ENCODE measurements around the gene SMG6.
A peak's percentile ranks its signal among the peaks of the same experiment; 100 is the strongest.
"Not testable (repeated sequence)": the region's sequence is repeated elsewhere in the genome, so short reads cannot be mapped to it uniquely, and the experiment has no call there.

SMG6 gene

DNA sequence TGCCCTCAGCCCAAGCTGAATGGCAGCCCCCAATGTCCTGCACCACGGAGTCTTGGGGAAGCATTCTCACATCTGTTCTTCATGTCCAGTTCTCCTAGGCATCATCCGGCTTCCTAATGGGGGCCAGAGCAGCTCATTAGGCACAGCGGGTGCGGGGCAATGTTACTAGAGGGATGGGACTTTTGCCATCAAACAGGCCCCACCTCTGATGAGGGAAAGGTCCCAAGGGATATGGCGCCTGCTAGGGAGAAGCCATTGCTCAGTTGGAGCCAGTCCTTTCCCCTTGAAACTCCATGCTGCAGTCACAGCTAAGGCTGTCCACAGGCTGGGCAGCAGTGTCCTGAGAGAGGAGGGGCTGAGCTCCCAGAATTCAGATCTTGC is 275.4 kb downstream of the SMG6 start:
- DNase-seq (ENCODE audit: low read depth in 2 of 2), result no peak

DNA sequence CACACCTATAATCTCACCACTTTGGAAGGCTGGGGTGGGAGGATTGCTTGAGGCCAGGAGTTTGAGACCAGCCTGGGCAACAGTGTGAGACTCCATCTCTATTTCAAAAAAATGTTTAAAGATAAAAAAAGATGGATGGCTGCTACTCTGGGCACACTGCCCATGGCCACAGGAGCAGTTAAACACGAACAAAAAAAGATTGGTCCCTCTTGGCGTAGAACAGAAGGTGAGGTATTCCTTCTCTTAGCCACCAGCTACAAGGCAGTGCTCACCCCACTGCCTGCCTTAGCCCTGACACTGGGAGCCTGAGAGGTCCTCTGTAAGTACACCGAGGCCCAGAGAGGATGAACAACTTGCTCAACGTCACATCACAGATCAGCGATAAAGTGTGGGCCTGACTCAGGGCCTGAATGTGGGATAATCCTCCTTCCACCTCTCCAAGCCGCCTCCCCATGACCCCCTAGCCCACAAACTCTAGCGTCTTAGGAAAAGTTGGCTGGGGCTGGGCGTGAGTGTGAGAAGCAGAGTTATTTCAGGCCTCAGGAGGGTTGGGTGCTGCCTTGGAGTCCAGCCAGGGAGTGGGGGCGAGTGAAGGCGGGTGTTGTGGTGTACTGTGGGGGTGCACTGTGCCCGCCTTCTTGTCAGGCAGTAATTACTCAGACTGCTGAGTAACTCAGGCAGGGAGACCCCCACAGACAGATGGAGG is 275.9 kb downstream of the SMG6 start:
- DNase-seq (ENCODE audit: low read depth in 2 of 2), result no peak

DNA sequence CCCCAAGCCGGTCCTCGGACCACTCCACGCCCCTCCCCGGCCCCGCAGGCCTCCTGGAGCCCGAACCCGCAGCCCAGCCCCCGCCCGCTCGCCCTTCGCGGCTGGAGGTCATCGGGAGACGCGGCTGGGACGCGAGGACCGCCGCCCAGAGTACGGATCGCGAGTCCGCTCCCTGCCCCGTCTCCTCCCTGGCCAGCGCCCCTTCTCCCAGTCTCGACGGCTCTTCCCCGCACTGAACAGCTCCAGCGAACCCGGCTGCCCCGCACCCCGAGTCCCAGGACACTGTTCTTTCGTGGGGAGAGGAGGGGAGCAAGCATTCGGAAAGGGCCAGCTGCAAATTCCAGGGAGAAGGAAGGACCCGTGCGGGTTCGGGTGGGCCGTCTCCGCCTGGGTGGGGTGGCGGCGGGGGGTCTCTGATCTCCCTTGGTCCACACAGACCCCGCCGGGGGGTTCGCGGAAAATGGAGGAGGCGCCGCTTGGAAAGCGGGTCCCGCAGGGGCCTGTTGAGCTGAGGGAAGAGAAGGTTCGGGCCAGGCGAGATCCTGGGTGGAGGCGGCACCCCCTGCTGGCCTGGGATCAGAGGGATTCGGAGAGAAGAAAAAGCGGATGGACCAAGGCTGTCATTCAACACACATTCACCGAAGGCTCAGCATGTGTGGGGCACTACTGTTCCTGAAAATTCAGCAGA is 277.8 kb downstream of the SMG6 start:
- no peak for DNase-seq (ENCODE audit: low read depth in 2 of 2)

DNA sequence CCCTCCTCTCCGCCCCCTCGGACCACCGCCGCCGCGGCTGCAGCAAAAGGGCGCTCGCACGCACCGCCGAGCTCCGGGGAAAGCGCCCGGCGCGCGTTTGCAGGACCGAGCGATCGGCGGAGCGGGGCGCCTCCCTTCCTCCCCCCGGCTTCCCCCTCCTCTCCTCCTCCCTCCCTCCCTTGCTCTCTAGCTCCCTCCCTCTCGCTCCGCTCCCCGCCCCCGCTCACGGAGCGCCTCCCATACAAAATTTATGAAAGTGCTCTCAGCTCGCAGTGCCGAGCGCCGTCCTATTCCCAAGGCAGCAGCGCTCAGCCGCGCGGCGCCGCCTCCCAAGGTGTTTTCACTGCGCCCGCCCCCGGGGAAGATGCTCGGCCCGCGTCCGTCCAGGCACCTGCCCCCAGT is 278.4 kb downstream of the SMG6 start, which contains the start of gene RTN4RL1:
Gene RTN4RL1 (minus strand): TSS at position 115 of the 402 bp plus-strand sequence. CDS start 469 bp downstream, outside the sequence.
- DNase-seq (ENCODE audit: low read depth in 2 of 2), result peak; percentile 42 to 53

DNA sequence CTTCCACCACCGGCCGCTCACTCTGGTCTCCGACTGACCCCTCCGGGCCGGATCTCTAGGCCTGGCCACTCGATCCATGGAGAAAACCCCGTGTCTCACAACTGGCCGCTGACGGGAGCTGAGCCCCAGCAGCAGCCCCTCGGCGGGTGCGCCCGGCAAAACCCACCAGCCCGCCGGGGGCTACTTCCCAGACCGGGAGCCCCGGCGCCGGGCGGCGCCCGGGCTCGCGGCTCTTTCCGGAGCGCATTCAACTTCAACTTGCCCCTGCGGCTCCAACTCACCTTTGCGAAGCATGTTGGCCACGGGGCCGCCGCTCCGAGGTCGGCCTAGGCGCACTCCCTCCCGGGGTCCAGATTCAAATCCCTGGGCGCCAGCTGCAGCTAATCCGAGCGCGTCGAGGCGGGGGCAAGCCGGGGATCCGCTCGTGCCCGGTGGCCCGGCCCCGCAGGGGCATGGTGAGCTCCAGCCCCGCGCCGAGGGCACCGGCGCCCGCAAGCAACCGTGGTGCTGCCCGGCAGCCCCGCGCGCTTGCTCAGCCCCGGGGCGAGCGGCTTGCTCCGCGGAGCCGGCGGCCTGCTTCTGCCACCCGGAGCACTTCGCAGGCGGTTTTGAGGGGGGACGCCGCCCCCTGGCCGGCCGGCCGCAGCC is 278.9 kb downstream of the SMG6 start:
- DNase-seq (ENCODE audit: low read depth in 2 of 2), result no peak

DNA sequence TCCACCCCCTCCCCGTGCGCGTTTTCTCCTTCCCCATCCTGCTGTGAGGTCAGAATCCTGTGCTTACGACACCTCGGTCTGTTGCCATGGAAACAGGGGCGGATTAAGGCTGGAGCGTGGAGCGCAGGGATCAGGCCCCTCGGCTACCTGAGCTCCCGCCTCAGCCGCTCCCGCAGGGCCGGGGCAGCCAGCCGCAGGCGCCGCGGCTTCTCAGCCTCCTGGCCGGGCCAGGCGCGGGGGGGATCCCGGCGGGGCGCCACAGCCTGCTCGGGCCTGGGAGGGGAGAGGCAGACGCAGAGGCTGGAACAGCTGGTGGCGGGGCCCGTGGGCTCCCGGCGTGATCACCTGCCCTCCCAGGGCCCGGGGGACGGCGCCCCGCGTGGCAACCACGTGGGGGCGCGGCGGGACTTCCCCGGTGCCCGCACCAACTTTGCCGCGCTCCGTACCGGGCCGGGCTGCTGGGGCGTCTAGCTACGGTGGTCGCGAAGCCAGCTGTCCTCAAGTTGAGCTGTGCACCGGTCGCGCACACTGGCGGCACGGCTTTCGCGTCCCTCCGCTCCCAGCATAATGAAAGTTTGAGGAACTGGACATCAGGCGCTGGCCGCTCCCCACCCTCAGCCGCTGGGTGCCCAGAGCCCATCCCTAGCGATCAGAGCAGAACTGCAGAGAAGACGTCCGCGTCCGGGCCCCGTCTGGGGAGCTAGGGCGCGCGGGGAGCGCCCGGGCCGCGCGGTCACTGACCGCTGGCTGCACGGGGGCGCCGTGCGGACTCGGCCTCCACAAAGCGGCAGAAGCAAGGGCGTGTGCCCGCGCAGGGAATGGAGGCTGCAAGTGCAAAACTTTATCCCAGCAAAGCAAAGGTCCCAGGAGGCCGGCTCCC is 279.7 kb downstream of the SMG6 start:
- no peak for DNase-seq (ENCODE audit: low read depth in 2 of 2)

DNA sequence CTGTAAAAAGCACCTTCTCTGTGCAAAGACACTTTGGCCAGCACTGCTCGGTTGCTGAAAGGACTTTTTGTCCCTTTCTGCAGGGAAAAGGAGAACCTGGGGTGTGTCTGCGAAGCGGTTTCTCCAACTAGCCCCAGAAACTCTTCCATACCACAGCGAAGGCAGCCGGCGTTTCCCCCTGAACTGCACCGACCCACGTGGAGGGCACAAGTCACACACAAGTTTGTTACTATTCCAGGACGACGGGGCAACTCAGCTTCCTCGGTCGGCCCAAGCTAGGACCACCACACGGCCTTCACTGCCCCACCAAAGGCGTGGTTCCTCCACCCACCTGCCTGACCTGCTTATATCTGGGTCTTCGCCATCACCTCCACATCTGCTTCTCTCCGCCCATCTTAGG is 280.3 kb downstream of the SMG6 start:
- no peak for DNase-seq (ENCODE audit: low read depth in 2 of 2)

DNA sequence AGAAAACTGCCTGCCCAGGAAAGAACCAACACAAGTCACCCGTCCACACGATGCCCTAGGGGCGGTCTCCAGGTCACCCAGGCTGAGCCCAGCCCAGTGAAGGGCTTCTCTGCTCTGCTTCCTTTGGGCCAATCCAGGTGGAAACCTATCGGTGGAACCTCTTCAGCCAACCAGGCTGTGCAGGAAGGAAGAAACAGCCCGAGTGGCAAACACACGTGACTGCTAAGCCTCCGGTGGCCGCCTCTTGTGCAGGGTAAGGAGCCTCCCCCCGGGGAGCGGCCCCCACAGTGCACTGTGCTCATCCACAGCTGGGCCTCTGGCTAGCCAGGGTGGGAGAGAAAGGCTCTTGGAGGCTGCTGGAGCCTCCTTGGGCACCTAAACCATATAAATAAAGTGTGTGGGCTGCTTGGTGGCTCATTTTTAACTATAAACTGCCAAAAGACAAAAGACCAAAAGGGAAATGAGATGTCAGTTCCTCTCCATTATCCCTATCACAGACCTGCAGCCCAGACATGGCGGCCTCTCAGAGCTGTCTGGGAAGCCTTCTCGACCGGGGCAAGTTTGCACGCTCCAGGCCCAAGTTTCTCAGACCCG is 280.8 kb downstream of the SMG6 start:
- no peak for DNase-seq (ENCODE audit: low read depth in 2 of 2)

DNA sequence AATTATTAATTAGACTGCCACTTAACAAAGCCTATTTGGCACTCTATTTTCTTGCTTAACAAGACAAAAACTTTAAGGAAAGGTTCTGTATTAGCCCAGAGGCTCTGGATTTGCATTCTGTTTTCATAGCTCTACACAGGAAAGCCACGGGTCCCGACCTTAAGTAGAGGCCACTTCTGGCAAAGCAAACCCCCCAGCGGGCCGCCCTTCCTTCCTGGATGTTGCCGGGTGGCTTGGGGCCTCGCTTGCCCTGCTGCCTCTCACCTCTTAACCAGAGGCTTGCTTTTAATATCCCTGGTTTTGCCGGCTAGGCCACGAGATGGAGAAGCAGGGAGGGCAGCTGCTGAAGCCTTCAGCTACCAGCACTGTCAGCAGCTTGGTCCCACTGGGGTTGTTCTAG is 282.9 kb downstream of the SMG6 start:
- no peak for DNase-seq (ENCODE audit: low read depth in 2 of 2)

DNA sequence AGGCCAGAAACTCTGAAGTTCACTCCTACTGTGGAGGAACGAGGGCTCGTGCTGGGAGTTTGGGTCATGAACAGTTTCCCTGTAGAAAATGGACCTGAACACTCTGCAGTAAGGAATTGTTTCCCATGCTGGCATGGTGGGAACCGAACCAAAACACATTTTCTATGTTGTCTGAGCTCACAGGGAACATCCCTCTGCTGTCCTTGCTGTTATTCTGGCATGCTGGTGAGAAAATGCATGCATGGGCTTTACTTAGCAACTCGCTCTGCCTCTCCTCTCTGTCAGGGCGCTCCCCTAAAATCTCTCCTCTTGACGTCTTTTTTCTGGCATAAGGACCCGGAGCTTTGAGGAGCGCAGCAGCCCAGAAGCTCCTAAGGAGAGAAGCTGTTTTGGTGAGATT is 283.9 kb downstream of the SMG6 start:
- no peak for DNase-seq (ENCODE audit: low read depth in 2 of 2)

DNA sequence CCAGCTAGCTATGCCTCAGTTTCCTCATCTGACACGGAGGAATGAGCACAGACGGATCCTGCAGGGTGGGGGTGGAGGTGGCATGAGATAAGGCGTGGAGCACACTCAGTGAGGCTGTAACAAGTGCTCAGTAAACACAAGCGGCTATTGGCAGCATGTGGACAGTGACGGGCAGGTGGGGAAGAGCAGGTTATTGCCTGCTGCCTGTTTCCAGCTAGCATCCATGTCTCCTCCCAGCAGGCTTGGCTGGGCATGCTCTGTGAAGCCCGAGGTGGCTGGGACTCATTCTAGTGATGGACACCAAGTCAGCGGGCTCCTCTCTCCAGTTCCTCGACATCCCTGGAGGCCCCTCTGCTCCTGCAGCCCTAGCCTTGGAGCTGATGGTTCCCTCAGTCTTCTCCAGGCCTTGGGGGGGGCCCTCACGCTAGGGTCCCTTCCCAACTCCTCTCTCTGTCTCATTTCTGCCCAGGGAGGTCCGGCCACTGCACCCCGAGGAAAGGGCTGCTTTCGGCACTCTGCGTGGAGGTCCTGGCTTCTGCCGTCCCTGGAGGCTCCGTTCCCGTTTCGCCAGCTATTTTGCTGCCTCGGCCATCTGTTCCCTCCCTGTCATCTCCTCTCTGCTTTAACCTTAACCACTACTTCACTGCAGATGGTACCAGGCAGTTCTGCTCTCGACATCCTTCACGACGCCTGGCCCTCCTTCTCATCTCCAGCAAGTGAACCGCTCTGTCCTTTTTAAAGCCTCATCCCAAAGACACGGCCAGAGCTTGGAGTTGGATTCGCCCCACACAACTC is 284.7 kb downstream of the SMG6 start:
- no peak for DNase-seq (ENCODE audit: low read depth in 2 of 2)

DNA sequence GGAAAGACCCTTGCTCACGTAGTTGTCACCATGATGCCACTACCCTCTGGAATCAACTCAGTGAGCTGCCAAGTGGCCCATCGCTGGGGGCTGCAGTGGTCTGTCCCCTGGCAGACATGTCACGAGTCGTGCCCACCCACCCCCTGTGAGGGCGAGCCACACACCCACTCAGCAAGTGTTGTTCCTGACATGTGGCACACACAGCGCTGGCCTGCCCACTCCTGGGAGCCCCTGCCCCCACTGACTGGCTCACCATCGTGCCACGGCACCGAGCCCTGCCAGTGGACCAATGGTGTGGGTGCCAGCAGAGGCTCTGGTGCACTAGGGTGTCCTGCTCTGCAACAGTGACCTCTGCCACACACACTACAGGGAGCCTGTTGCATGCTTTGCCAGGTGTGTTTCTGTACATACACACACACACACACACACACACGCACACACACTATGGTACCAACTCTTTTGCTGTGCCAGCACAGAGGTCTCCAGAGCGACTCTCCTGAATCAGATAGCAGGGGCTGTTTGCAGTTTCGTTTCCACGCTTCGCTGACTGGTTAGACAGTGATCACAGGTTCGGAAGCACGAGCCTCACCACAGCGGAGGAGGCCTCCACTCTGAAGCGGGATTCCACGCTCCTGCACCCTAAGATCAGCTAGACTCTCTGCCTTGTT is 286.2 kb downstream of the SMG6 start:
- no peak for DNase-seq (ENCODE audit: low read depth in 2 of 2)

DNA sequence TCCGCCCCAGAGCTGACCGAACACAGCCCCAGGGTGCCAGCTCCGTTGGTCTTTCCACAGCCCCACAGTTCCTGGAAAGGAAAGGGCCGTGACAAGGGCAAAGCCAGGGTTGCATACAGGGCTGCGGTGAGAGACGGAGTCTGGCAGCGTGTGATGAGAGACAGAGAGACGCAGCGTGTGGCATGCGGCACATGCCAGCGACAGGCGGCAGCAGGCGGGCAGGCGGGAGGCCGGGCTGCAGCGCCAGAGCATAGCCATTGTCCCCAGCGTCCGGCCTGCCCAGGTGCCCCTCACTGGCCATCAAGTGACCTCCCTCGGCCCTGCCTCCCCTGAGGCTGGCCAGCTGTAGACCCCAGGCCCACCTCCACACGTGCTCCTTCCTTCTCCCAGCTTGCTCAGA is 287.1 kb downstream of the SMG6 start:
- DNase-seq (ENCODE audit: low read depth in 2 of 2), result no peak

DNA sequence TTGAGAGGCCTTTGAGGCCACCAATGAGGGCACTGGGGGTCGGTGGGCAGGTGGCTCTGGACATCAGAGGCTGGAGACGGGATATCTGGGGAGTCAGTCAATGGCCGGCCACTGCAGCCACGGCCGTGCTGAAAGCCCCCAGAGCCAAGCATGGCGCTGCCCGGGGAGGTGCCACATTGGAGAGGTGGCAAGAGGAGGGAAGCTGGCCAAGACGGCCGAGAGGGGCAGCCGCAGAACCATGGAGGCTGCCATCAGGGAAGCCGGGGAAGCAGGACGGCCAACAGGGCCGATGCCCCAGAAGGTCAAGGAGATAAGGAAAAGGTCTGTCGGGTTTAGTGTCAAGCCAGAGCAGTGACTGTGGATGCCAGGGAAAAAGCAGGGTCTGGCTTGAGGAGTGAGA is 288.3 kb downstream of the SMG6 start:
- DNase-seq (ENCODE audit: low read depth in 2 of 2), result no peak

DNA sequence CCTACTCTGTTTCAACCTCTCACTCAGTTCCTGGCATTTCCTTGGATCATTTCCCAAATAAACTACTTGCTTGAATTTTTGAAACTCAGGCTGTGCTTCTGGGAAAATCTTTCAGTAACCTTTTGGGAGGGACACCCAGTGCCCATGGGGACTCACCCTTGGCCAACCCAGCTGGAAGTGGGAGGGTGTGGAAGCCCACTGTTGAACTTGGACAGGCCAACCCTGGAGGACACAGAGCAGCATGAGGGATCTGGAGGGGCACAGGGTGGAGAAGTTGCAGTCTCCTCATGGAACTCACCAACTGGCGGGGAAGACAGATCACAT is 289.6 kb downstream of the SMG6 start:
- no peak for DNase-seq (ENCODE audit: low read depth in 2 of 2)

DNA sequence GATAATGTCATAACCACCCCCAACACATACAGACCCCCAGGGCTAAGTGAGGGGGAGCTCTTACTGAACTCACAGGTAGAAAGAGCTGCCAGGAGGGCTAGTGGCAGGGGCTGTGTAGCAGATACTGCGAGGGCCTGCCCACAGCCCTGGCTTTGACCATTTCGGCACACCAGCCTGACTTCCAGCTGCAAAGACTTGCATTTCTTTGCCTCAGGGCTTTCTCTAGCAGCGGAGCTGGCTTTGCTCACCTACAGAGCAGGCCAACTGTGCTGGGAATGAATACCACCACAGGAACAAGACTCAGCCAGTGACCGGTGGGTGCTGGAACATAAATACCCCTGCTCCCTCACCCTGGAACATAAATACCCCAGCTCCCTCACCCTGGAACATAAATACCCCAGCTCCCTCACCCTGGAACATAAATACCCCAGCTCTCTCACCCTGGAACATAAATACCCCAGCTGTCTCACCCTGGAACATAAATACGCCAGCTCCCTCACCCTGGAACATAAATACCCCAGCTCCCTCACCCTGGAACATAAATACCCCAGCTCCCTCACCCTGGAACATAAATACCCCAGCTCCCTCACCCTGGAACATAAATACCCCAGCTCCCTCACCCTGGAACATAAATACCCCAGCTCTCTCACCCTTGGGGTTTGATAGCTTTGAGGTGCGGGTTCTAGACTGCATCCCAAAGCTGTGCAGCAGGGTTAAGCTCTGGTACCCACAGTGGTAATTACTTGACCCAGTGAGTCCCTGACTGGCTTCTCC is 290.2 kb downstream of the SMG6 start:
- not testable (repeated sequence) for DNase-seq (ENCODE audit: low read depth in 2 of 2)

DNA sequence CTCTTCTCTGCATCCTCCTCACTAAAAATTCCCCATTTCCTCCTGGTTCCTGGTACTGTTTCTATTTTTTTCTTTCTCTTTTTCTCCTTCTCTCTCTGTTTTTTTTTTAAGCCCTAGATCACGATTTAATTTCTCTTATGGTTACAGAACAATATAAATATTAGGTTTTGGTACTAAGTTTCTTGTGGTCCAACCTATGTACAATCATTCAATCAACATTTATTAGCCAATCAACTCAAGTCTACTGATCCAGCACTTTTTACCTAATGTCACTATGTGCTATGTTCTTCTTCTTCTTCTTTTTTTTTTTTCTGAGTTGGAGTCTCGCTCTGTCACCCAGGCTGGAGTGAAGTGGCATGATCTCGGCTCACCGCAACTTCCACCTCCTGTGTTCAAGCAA is 291.1 kb downstream of the SMG6 start:
- DNase-seq (ENCODE audit: low read depth in 2 of 2), result no peak

DNA sequence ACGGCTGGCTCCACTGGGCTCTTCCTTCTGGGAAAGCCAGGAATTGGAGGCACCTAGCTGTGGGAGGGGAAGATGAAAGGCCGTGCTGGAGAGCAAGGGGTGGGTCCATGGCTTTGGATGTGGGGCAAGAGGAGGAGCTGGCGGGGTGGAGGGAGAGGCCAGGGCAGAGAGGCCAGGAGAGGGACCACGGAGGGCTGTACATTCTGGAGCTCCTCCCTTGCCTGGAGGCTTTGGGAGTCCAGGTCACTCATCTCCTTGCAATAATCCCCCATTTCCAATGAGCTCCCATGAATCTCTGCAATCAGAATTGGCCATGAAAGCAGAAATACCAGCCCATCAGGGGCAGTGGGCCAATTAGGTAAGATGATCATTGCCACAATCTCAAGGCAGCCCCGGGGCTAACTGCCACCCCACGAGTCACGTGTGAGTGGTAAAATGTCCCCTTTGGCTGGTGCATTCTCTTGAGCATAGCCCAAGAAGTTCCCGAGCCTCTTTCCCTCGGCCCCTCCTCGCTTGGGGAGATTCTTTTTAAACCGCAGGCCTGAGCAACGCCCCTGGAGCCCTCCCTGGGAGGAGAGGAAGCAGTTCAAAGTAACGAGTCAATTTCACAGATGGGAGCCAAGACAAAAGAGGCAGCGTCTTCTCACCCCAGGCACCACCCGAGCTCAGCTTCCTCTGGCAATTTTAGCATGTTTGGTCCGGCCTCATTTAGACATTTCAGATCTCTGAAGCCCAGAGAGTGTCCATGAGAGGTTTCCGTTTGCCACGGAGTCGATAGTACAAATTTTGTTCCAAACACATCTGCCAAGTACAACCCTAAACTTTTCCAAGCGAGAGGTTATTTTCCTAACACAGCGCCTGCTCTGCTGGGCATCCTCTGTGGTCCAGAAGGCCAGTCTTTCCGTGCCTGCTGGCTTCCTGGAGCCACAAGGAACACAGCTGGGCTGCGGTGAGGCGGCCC is 291.9 kb downstream of the SMG6 start:
- no peak for DNase-seq (ENCODE audit: low read depth in 2 of 2)
